Measurements from ENCODE around the gene ARMC2.

The ARMC2 gene

DNA sequence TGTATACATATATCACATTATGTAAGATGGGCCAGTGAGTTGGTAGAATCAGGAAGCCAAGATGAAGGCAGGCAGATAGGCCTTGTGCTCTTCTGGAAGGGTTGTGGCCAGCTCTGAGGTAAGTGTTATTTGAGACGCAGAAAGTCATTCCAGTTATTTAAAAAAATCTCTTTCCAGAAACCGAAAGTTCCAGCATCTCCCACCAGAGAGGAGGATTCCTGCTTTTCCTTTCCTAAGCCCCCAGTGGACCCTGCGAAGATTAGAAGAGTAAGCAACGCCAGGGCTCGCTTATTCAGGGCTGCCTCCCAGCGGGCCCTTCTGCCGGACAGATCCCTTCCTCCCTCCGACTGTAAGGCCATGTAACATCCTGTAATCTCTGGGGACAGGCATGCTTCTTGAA, 20.4 kb downstream of the ARMC2 start:
- no peak overlapping the region for H3K4me3 ChIP-seq (ENCODE audit: low read depth, low read length)
- TF ChIP-seq CTCF (IDR thresholded peaks at IDR 0.05; ENCODE audit: low read depth, low read length): no peak
- in situ Hi-C loops (cut with HindIII; ENCODE audit: low sequenced_read_pairs): no loop called here
- no peak for DNase-seq (ENCODE audit: low read depth, low spot score)

- no peak for DNase-seq (ENCODE audit: low read depth, low spot score)
- TF ChIP-seq CTCF (IDR thresholded peaks at IDR 0.05; ENCODE audit: low read depth, low read length): no peak
- in situ Hi-C loops (cut with HindIII; ENCODE audit: low sequenced_read_pairs): no loop called here
- no peak overlapping the region for H3K4me3 ChIP-seq (ENCODE audit: low read depth, low read length)
Measured at GRCh38 chr6:108869876-108870275, 21.7 kb downstream of the ARMC2 start.

- no peak for DNase-seq (ENCODE audit: low read depth, low spot score)
- no peak overlapping the region for H3K4me3 ChIP-seq (ENCODE audit: low read depth, low read length)
- no peak for TF ChIP-seq CTCF (IDR thresholded peaks at IDR 0.05; ENCODE audit: low read depth, low read length)
- in situ Hi-C loops (cut with HindIII; ENCODE audit: low sequenced_read_pairs): no loop called here
Measured at GRCh38 chr6:108870357-108870756, 22.1 kb downstream of the ARMC2 start.

DNA sequence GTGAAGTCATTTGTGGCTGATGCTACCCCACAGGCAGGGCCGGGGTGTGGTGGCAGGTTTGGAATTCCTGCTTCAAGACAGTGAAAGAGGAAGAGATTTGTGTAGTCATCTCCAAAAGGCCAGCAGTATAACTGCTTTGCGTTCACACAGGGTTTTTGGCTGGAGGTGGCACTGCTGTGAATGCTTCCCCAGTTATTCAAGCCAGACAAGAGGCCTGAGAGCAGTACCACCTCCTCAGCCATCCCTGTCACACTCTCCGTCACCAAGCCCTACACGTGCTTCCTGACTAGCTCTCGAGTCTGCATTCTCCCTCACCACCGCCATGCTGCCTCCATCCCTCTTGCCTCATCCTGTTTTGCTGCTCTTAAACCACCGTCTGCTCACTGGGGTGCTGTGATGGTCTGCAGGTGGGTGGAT, 23.9 kb downstream of the ARMC2 start:
- in situ Hi-C loops (cut with HindIII; ENCODE audit: low sequenced_read_pairs): no loop called here
- no peak overlapping the region for H3K4me3 ChIP-seq (ENCODE audit: low read depth, low read length)
- TF ChIP-seq CTCF (IDR thresholded peaks at IDR 0.05; ENCODE audit: low read depth, low read length): no peak
- DNase-seq (ENCODE audit: low read depth, low spot score): no peak

DNA sequence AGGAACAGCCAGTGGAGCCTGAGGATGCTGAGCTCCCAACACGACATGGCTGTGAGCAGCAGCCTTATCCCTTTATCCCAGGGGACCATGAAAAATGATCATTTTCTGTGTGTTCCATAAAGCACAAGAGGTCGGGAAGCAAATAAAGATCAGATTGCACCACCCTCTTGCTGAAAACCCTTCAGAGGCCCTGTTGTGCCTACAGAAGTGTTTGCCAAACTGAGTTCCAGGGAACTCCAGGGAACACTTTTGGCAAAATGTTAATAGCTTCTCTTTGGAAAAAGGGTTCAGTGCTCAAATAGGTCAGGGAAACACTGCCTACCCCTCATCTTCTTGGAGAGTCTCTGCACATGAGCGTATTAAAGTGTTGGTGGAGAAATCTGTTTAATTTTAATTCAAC, 24.4 kb downstream of the ARMC2 start:
- no peak overlapping the region for H3K4me3 ChIP-seq (ENCODE audit: low read depth, low read length)
- in situ Hi-C loops (cut with HindIII; ENCODE audit: low sequenced_read_pairs): no loop called here
- no peak for TF ChIP-seq CTCF (IDR thresholded peaks at IDR 0.05; ENCODE audit: low read depth, low read length)
- DNase-seq (ENCODE audit: low read depth, low spot score): no peak

DNA sequence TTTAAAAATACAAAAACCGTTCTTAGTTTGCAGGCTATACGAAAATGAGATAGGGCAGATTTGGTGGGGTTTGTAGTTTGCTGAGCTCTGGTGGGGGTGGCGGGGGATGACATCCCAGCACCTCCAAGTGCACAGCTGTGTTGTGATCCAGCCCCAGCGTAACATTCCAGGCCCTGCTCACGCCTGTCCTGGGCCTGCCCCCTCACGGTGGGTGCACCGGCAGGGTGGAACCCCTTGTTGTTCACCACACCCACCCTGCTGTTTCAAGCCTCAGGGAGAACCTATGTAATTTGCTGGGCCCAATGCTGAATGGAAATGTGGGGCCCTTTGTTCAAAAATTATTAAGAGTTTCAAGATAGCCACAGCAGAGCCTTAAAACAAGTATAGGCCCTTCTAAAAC, 25.0 kb downstream of the ARMC2 start:
- no peak for TF ChIP-seq CTCF (IDR thresholded peaks at IDR 0.05; ENCODE audit: low read depth, low read length)
- in situ Hi-C loops (cut with HindIII; ENCODE audit: low sequenced_read_pairs): no loop called here
- no peak for DNase-seq (ENCODE audit: low read depth, low spot score)
- H3K4me3 ChIP-seq (ENCODE audit: low read depth, low read length): no peak overlapping the region

DNA sequence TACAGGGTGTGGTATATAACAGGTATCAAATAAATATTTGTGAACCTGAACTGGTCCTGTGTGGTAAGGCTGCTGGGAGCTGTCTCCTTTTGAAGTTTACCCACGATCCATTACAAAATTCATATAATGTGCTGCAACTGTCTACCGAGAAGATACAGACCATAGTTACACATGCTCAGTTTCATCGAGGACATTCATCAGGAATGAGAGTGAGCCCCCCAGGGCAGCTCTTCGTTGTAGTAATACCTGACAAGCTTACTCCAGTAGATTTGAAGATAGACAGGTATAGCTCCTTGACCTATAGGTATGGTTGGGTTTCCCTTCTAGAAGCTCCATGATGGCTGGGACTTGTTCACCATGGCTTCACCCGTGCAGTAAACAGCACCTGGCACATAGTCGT, 25.7 kb downstream of the ARMC2 start:
- DNase-seq (ENCODE audit: low read depth, low spot score): no peak
- H3K4me3 ChIP-seq (ENCODE audit: low read depth, low read length): no peak overlapping the region
- no peak for TF ChIP-seq CTCF (IDR thresholded peaks at IDR 0.05; ENCODE audit: low read depth, low read length)
- in situ Hi-C loops (cut with HindIII; ENCODE audit: low sequenced_read_pairs): no loop called here

Measured in astrocyte of the spinal cord (primary cell).